NT2/D1 (cell line): ENCODE measurements around the gene KCNQ1.

Experiments
- SUZ12 ChIP-seq: IDR thresholded peaks from 2 replicates; pipeline ENCODE4 v1.6.1; 2011; ENCODE audit not compliant: insufficient read length, insufficient read depth; ENCODE audit errors: extremely low read depth
- YY1 ChIP-seq: IDR thresholded peaks from 2 replicates; pipeline ENCODE4 v1.6.1; 2011; ENCODE audit not compliant: insufficient read length, insufficient read depth
- ZNF274 ChIP-seq: IDR thresholded peaks from 2 replicates; pipeline ENCODE4 v1.6.1; 2011; ENCODE audit warnings: mild to moderate bottlenecking, low read depth, low read length

DNA sequence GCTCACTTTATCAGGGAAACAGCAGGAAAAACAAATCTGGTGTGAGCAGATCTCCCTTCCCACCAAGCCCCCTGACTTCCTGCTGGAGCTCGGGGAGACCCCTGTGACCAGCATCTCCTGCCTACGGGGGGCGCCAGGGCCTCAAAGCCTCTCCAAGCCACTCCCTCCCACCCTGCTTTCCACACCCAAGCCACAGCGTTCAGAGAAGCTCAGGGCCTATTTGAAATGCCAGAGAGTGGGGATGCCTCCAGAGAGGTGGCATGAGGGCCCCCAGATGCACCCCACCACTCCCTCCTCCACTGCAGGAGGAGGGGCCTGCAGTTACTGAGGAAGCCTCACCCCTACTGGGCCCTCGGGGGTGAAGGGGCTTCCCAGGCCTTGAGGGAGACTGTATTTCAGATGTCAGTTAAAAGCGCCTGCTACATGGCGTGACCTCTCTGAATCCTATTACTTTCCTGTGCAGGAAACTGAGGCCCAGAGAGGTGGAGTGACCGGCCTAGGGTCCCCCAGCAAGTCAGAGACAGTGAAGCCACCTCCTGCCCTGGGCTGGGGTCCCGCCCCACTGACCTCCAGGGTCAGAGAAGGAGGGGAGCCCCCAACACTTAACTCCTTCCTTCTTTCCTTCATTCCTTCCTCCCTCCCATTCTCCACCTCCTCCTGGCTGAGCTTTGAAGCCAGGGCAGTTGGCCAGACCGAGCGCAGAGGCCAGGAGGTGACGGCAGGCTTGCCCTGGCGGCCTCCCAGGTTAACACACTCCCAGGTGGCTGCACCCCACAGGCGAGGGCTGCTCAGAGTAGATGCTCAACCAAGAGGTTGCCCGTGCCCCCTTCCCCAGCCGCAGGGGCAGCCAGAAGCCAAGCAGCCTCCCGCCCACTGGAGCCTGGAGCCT is 446.8 kb downstream of the KCNQ1 start:
- no peak for TF ChIP-seq ZNF274
- TF ChIP-seq SUZ12, result no peak
- no peak for TF ChIP-seq YY1
